ENCODE data around the gene CPEB4. TPM values are rescaled to one million over a fixed set of nuclear protein-coding genes. Genes with fewer than 3 reads are reported as not detected.

Gene CPEB4
- total and polyA plus RNA-seq, 9 of the 15 experiments (the other 6 are each of a cell fraction or from before 2014, with no cell fraction given) = 7.4 to 21.3 (median 12.4) TPM

GRCh38 chr5:173887610-173888472, at the start of gene CPEB4 (continued):
- TF ChIP-seq, protein P1, sequence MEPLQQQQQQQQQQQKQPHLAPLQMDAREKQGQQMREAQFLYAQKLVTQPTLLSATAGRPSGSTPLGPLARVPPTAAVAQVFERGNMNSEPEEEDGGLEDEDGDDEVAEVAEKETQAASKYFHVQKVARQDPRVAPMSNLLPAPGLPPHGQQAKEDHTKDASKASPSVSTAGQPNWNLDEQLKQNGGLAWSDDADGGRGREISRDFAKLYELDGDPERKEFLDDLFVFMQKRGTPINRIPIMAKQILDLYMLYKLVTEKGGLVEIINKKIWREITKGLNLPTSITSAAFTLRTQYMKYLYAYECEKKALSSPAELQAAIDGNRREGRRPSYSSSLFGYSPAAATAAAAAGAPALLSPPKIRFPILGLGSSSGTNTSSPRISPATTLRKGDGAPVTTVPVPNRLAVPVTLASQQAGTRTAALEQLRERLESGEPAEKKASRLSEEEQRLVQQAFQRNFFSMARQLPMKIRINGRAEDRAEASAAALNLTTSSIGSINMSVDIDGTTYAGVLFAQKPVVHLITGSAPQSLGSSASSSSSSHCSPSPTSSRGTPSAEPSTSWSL (CRISPR knock-in tag; IDR thresholded peaks at IDR 0.05; ENCODE audit: borderline replicate concordance) = 0 out of 2 replicates have a peak, but pooled peaks have one; percentile 69
- TF ChIP-seq SAP30 (IDR thresholded peaks at IDR 0.05; ENCODE audit: borderline replicate concordance, insufficient read depth, low read depth, low read length, poor library complexity, severe bottlenecking) (peak; percentile 98), HDAC2 (IDR thresholded peaks at IDR 0.05) (0 out of 2 replicates have a peak, but pooled peaks have one; percentile 64), CSDE1 (IDR thresholded peaks at IDR 0.05) (peak in 1 of 2 experiments; percentile 99; a peak in 2 of 4 replicates), MTA1 (IDR thresholded peaks at IDR 0.05; ENCODE audit: borderline replicate concordance) (no peak), E2F3 (CRISPR knock-in tag; IDR thresholded peaks at IDR 0.05) (peak; percentile 42; the same call in 1 of the 2 replicates), HDAC1 (IDR thresholded peaks at IDR 0.05) (peak; percentile 81 to 100; a peak in 3 of 4 replicates), HNRNPH1 (optimal IDR thresholded peaks at IDR 0.05; ENCODE audit: low read depth, low read length) (no peak), NCOA1 (IDR thresholded peaks at IDR 0.05; ENCODE audit: low read depth) (peak; percentile 76; the same call in 1 of the 2 replicates), TCF7 (IDR thresholded peaks at IDR 0.05; ENCODE audit: borderline replicate concordance) (no peak)
- TF ChIP-seq, protein P2, sequence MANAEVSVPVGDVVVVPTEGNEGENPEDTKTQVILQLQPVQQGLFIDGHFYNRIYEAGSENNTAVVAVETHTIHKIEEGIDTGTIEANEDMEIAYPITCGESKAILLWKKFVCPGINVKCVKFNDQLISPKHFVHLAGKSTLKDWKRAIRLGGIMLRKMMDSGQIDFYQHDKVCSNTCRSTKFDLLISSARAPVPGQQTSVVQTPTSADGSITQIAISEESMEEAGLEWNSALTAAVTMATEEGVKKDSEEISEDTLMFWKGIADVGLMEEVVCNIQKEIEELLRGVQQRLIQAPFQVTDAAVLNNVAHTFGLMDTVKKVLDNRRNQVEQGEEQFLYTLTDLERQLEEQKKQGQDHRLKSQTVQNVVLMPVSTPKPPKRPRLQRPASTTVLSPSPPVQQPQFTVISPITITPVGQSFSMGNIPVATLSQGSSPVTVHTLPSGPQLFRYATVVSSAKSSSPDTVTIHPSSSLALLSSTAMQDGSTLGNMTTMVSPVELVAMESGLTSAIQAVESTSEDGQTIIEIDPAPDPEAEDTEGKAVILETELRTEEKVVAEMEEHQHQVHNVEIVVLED (CRISPR knock-in tag; IDR thresholded peaks at IDR 0.05) = no peak
- TF ChIP-seq, protein P3, sequence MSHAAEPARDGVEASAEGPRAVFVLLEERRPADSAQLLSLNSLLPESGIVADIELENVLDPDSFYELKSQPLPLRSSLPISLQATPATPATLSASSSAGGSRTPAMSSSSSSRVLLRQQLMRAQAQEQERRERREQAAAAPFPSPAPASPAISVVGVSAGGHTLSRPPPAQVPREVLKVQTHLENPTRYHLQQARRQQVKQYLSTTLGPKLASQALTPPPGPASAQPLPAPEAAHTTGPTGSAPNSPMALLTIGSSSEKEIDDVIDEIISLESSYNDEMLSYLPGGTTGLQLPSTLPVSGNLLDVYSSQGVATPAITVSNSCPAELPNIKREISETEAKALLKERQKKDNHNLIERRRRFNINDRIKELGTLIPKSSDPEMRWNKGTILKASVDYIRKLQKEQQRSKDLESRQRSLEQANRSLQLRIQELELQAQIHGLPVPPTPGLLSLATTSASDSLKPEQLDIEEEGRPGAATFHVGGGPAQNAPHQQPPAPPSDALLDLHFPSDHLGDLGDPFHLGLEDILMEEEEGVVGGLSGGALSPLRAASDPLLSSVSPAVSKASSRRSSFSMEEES (CRISPR knock-in tag; IDR thresholded peaks at IDR 0.05) = peak; percentile 95
- TF ChIP-seq, protein P4, sequence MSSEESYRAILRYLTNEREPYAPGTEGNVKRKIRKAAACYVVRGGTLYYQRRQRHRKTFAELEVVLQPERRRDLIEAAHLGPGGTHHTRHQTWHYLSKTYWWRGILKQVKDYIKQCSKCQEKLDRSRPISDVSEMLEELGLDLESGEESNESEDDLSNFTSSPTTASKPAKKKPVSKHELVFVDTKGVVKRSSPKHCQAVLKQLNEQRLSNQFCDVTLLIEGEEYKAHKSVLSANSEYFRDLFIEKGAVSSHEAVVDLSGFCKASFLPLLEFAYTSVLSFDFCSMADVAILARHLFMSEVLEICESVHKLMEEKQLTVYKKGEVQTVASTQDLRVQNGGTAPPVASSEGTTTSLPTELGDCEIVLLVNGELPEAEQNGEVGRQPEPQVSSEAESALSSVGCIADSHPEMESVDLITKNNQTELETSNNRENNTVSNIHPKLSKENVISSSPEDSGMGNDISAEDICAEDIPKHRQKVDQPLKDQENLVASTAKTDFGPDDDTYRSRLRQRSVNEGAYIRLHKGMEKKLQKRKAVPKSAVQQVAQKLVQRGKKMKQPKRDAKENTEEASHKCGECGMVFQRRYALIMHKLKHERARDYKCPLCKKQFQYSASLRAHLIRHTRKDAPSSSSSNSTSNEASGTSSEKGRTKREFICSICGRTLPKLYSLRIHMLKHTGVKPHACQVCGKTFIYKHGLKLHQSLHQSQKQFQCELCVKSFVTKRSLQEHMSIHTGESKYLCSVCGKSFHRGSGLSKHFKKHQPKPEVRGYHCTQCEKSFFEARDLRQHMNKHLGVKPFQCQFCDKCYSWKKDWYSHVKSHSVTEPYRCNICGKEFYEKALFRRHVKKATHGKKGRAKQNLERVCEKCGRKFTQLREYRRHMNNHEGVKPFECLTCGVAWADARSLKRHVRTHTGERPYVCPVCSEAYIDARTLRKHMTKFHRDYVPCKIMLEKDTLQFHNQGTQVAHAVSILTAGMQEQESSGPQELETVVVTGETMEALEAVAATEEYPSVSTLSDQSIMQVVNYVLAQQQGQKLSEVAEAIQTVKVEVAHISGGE (CRISPR knock-in tag; IDR thresholded peaks at IDR 0.05) = peak; percentile 79 to 97 (median 89); a peak in 5 of 6 replicates
- TF ChIP-seq, protein P5, sequence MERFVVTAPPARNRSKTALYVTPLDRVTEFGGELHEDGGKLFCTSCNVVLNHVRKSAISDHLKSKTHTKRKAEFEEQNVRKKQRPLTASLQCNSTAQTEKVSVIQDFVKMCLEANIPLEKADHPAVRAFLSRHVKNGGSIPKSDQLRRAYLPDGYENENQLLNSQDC (CRISPR knock-in tag; IDR thresholded peaks at IDR 0.05) = peak; percentile 97
